Measurements from ENCODE around the gene NHLRC4.

Gene NHLRC4

DNA sequence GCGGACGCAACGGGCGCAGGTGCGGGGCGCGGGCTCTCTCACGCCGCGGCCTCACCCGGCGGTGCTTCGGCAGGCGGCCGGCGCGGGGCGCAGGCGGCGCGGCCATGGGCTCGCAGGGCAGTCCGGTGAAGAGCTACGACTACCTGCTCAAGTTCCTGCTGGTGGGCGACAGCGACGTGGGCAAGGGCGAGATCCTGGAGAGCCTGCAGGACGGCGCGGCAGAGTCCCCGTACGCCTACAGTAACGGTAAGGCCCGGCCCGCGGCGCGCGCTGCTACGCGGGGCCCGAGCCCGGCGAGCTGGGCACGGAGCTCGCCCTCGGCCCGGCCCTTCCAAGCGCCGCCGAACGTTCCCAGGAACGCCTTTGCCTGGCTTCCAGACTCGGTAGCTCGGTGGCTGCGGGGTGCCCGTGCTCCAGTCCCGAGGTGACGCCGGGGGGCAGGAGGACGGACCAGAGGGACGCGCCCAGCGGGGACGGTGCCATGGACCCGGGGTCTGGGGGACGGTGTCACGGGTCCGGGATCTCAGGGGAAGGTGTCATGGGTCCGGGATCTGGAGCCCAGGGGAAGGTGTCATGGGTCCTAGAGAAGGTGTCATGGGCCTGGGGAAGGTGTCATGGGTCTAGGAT lies 23.5 kb downstream of the NHLRC4 start:
- Histone ChIP-seq H3K4me1 (ENCODE audit: control insufficient read depth, insufficient read depth, low read length, poor library complexity, severe bottlenecking) (peaks cover 11% of the 10 kb centered on the region), H3K9me3 (ENCODE audit: control insufficient read depth, low read length) (no peaks in the 10 kb centered on the region), H3K27ac (ENCODE audit: low read depth, low read length, severe bottlenecking) (peak overlapping the region; percentile 23), H3K36me3 (ENCODE audit: control insufficient read depth, insufficient read depth, low read length) (peaks cover 5% of the 10 kb centered on the region), H3K4me3 (ENCODE audit: extremely low read depth, insufficient read depth, low read length, poor library complexity, severe bottlenecking) (peak overlapping the region; percentile 78)
- 1 to 2% methylated on average over 57 to 70 of the region's 71 CpGs for WGBS, 2 experiments (ENCODE audit: insufficient coverage in 2 of 2)

- Histone ChIP-seq H3K4me1 (ENCODE audit: control insufficient read depth, insufficient read depth, low read length, poor library complexity, severe bottlenecking) (peaks cover 11% of the 10 kb centered on the region), H3K9me3 (ENCODE audit: control insufficient read depth, low read length) (no peaks in the 10 kb centered on the region), H3K27ac (ENCODE audit: low read depth, low read length, severe bottlenecking) (no peak overlapping the region), H3K4me3 (ENCODE audit: extremely low read depth, insufficient read depth, low read length, poor library complexity, severe bottlenecking) (peak overlapping the region; percentile 78), H3K36me3 (ENCODE audit: control insufficient read depth, insufficient read depth, low read length) (peaks cover 5% of the 10 kb centered on the region)
- WGBS, 2 experiments (ENCODE audit: insufficient coverage in 2 of 2): 61 to 79% methylated on average over 8 to 10 of the region's 10 CpGs
Measured at GRCh38 chr16:590815-591200, 24.0 kb downstream of the NHLRC4 start.

DNA sequence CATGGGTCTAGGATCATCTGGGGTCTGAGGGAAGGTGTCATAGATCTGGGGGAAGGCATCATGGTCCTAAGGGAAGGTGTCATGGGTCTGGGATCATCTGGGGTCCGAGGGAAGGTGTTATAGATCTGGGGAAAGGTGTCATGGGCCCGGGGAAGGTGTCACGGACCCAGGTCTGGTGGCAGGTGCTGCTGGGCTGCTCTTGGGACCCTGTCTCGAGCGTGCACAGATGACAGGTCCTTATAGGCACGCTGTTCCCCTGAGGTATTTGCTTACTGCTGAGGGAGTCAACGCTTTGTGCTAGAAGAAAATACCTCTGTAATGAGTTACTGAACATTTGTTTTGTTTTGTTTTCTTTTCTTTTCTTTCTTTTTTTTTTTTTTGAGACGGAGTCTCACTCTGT lies 24.4 kb downstream of the NHLRC4 start:
- H3K36me3 ChIP-seq (ENCODE audit: control insufficient read depth, insufficient read depth, low read length): peaks cover 5% of the 10 kb centered on the region
- WGBS, 2 experiments (ENCODE audit: insufficient coverage in 2 of 2): 77 to 96% methylated on average over 5 to 6 of the region's 8 CpGs
- peak overlapping the region; percentile 78 for H3K4me3 ChIP-seq (ENCODE audit: extremely low read depth, insufficient read depth, low read length, poor library complexity, severe bottlenecking)
- no peak overlapping the region for H3K27ac ChIP-seq (ENCODE audit: low read depth, low read length, severe bottlenecking)
- H3K4me1 ChIP-seq (ENCODE audit: control insufficient read depth, insufficient read depth, low read length, poor library complexity, severe bottlenecking): peaks cover 11% of the 10 kb centered on the region
- no peaks in the 10 kb centered on the region for H3K9me3 ChIP-seq (ENCODE audit: control insufficient read depth, low read length)

DNA sequence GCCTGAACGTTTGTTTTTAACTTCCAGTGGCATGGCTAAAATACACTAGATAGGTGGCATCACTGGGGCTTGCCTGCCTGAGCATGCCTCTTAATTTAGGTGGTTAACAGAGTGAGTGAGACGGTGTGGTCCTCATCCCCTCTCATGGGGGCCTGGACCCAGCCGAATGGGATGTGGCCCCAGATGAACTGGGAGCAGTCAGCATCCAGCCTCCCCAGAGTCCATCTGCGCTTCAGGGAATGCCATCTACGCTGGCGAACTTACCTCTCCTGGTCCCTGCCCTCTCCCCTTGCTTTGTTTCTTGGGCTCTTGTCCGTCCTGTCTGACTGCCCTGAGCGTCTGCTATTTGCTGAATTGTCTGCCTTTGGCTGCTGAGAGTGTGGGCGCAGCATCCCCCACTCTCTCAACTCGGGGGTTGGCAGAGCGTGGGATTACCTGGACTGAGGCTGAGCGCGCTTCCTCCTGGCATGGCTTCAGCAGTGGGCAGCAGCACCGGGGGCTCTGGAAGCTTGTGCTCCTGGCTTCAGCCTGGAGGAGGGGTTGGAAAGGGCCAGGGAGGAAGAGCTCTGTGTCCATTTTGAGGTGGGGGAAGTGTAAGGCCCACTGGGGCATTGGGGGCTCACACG lies 25.2 kb downstream of the NHLRC4 start:
- Histone ChIP-seq H3K27ac (ENCODE audit: low read depth, low read length, severe bottlenecking) (no peak overlapping the region), H3K4me1 (ENCODE audit: control insufficient read depth, insufficient read depth, low read length, poor library complexity, severe bottlenecking) (peaks cover 11% of the 10 kb centered on the region), H3K36me3 (ENCODE audit: control insufficient read depth, insufficient read depth, low read length) (peaks cover 5% of the 10 kb centered on the region), H3K9me3 (ENCODE audit: control insufficient read depth, low read length) (no peaks in the 10 kb centered on the region), H3K4me3 (ENCODE audit: extremely low read depth, insufficient read depth, low read length, poor library complexity, severe bottlenecking) (no peak overlapping the region)
- WGBS, 2 experiments (ENCODE audit: insufficient coverage in 2 of 2): 97% methylated on average over 12 to 15 of the region's 15 CpGs

DNA sequence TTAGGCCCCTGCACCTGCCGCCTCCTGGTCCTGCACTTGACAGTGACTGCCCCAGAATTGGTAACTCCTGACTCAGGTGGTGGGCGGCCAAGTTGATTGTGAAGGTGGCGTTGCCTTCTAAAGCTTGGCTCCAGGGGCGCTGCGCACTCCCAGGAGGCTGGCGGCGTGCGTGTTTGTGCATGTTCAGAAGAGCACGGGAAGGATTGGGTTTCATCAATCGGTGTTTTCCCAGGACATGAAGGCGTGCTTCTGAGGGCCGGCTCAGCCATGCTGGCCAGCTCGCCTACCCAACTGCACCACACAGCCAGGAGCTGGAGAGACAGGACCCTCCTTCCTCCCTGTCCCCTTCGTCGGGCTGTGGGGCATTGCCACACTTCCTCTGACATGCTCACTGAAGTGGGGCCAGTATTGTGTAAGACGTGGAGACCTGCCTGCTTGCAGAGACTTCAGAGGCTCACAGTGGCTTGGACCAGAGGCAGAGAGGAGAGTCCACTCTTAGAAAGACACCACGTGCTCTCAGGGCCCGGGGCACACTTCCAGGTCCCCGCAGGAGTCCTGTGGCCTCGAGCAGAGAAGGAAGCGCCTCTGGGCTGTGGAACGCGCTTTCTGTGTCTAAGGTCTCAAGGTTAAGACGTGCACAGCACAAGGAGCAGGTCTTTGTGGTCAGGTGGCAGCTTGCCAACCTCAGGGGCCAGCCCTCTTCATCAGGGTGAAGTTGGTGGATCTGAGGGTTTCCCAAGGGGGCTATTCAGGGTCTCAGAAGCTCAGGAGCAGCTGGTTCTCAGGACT lies 25.9 kb downstream of the NHLRC4 start:
- H3K27ac ChIP-seq (ENCODE audit: low read depth, low read length, severe bottlenecking): no peak overlapping the region
- H3K36me3 ChIP-seq (ENCODE audit: control insufficient read depth, insufficient read depth, low read length): peaks cover 12% of the 10 kb centered on the region
- WGBS, 2 experiments (ENCODE audit: insufficient coverage in 2 of 2): 91 to 96% methylated on average over 23 of the region's 24 CpGs
- H3K9me3 ChIP-seq (ENCODE audit: control insufficient read depth, low read length): no peaks in the 10 kb centered on the region
- H3K4me3 ChIP-seq (ENCODE audit: extremely low read depth, insufficient read depth, low read length, poor library complexity, severe bottlenecking): no peak overlapping the region
- peaks cover 10% of the 10 kb centered on the region for H3K4me1 ChIP-seq (ENCODE audit: control insufficient read depth, insufficient read depth, low read length, poor library complexity, severe bottlenecking)

GRCh38 chr16:593406-593805 lies 26.6 kb downstream of the NHLRC4 start:
- Histone ChIP-seq H3K27ac (ENCODE audit: low read depth, low read length, severe bottlenecking) (no peak overlapping the region), H3K4me3 (ENCODE audit: extremely low read depth, insufficient read depth, low read length, poor library complexity, severe bottlenecking) (no peak overlapping the region), H3K4me1 (ENCODE audit: control insufficient read depth, insufficient read depth, low read length, poor library complexity, severe bottlenecking) (peaks cover 4% of the 10 kb centered on the region), H3K9me3 (ENCODE audit: control insufficient read depth, low read length) (no peaks in the 10 kb centered on the region), H3K36me3 (ENCODE audit: control insufficient read depth, insufficient read depth, low read length) (peaks cover 13% of the 10 kb centered on the region)
- 92 to 94% methylated on average over 8 to 9 of the region's 9 CpGs for WGBS, 2 experiments (ENCODE audit: insufficient coverage in 2 of 2)

DNA sequence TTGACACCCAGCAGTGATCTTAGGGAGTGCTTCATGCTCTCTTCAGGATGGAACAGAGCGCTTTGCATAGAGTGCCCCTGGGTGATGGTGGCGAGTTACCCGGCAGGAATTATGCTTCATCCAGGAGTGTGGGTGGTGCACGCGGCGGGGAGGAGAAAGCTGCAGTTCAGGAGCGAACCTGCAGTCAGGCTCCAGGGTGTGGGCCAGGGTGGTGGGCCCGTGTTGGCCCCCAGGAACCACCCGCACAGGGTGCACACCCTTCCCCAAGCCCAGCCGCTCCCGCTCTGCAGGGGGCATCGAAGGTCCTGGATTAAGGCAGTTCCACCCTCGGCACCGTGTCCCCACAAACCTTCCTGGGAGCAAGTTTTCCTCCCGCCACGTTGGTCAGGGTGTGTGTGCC lies 27.0 kb downstream of the NHLRC4 start:
- 85 to 87% methylated on average over 16 of the region's 16 CpGs for WGBS, 2 experiments (ENCODE audit: insufficient coverage in 2 of 2)

GRCh38 chr16:595094-595528 lies 28.3 kb downstream of the NHLRC4 start:
- WGBS, 2 experiments (ENCODE audit: insufficient coverage in 2 of 2): 80 to 96% methylated on average over 2 to 11 of the region's 18 CpGs
- Histone ChIP-seq H3K9me3 (ENCODE audit: control insufficient read depth, low read length) (peaks cover 5% of the 10 kb centered on the region), H3K4me3 (ENCODE audit: extremely low read depth, insufficient read depth, low read length, poor library complexity, severe bottlenecking) (no peak overlapping the region), H3K27ac (ENCODE audit: low read depth, low read length, severe bottlenecking) (no peak overlapping the region), H3K36me3 (ENCODE audit: control insufficient read depth, insufficient read depth, low read length) (peaks cover 26% of the 10 kb centered on the region), H3K4me1 (ENCODE audit: control insufficient read depth, insufficient read depth, low read length, poor library complexity, severe bottlenecking) (peaks cover 4% of the 10 kb centered on the region)

More for the DNA sequence above, 27.0 kb downstream of the NHLRC4 start:
- Histone ChIP-seq H3K4me3 (ENCODE audit: extremely low read depth, insufficient read depth, low read length, poor library complexity, severe bottlenecking) (no peak overlapping the region), H3K36me3 (ENCODE audit: control insufficient read depth, insufficient read depth, low read length) (peaks cover 17% of the 10 kb centered on the region), H3K27ac (ENCODE audit: low read depth, low read length, severe bottlenecking) (no peak overlapping the region), H3K9me3 (ENCODE audit: control insufficient read depth, low read length) (no peaks in the 10 kb centered on the region), H3K4me1 (ENCODE audit: control insufficient read depth, insufficient read depth, low read length, poor library complexity, severe bottlenecking) (peaks cover 4% of the 10 kb centered on the region)

- WGBS, 2 experiments (ENCODE audit: insufficient coverage in 2 of 2): 96 to 97% methylated on average over 26 to 31 of the region's 34 CpGs
- H3K4me3 ChIP-seq (ENCODE audit: extremely low read depth, insufficient read depth, low read length, poor library complexity, severe bottlenecking): no peak overlapping the region
Measured at GRCh38 chr16:595942-596735, 29.3 kb downstream of the NHLRC4 start.

DNA sequence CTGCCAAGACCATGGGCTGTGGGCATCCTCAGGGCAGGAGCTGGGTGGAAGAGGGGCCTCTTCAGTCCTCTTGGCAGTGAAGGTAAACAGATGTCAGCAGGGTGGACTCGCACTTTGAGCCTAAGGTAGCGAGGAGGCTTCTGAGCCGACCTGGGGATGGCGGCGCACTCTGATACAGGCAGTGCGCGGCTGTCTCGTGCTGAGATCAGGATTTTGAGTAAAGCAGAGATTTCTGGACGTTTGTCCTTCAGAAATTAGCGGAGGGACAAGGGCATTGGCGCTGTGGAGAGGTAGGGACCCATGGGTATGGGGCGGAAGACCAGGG lies 29.9 kb downstream of the NHLRC4 start:
- no peak overlapping the region for H3K4me3 ChIP-seq (ENCODE audit: extremely low read depth, insufficient read depth, low read length, poor library complexity, severe bottlenecking)
- H3K4me1 ChIP-seq (ENCODE audit: control insufficient read depth, insufficient read depth, low read length, poor library complexity, severe bottlenecking): no peaks in the 10 kb centered on the region
- 94 to 99% methylated on average over 12 of the region's 12 CpGs for WGBS, 2 experiments (ENCODE audit: insufficient coverage in 2 of 2)
- H3K9me3 ChIP-seq (ENCODE audit: control insufficient read depth, low read length): peaks cover 5% of the 10 kb centered on the region
- H3K36me3 ChIP-seq (ENCODE audit: control insufficient read depth, insufficient read depth, low read length): peaks cover 32% of the 10 kb centered on the region
- no peak overlapping the region for H3K27ac ChIP-seq (ENCODE audit: low read depth, low read length, severe bottlenecking)

More at GRCh38 chr16:595942-596735, 29.3 kb downstream of the NHLRC4 start:
- peaks cover 5% of the 10 kb centered on the region for H3K9me3 ChIP-seq (ENCODE audit: control insufficient read depth, low read length)
- peaks cover 1% of the 10 kb centered on the region for H3K4me1 ChIP-seq (ENCODE audit: control insufficient read depth, insufficient read depth, low read length, poor library complexity, severe bottlenecking)
- peaks cover 30% of the 10 kb centered on the region for H3K36me3 ChIP-seq (ENCODE audit: control insufficient read depth, insufficient read depth, low read length)
- no peak overlapping the region for H3K27ac ChIP-seq (ENCODE audit: low read depth, low read length, severe bottlenecking)

Data from mesodermal cell (in vitro differentiated cells).